Measurements from ENCODE around the gene PGM2. TPM values are rescaled to one million over a fixed set of nuclear protein-coding genes. Genes with fewer than 3 reads are reported as not detected.
"Not testable (repeated sequence)": the region's sequence is repeated elsewhere in the genome, so short reads cannot be mapped to it uniquely, and the experiment has no call there.

Gene PGM2
- total RNA-seq, 1 experiment from 2014 or later = 23.4 TPM

DNA sequence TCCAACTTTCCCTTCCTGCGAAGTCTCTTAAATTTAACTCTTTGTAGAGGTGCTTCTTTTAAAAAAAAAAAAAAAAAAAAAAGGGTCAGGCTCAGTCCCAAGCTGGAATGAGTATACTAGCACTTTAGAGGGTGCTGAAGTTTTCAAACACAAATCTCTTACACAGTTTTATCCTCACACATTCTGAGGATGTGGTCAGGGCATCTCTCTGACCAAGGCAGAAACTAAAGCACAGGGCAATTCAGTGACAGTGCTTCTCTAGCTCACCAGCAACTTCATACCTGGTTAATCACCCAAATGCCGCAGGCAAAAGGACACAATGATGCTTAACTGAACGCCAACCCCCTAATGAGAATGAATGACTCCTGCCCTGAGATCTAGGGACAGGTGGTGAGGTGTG lies 9.8 kb upstream of the PGM2 start:
- DNase-seq (ENCODE audit: low read depth) = no peak

DNA sequence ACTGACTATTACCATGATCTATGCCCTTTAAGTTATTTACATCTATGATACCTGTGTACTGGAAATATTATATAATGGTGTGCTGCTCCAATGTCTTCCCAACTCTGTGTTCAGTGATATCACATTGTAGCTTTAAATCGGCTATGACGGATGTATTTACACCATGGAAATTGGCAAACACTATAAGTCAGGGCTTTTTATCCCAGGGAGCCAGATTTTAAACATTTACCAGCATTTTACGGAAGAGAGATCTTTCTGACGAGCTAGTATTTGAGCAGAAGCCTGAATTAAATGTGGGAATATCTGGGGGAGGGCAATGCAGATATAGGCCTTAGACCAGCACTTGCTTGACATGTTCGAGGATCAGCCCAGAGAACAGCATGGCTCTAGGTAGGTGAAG lies 7.7 kb upstream of the PGM2 start:
- DNase-seq (ENCODE audit: low read depth) = no peak

DNA sequence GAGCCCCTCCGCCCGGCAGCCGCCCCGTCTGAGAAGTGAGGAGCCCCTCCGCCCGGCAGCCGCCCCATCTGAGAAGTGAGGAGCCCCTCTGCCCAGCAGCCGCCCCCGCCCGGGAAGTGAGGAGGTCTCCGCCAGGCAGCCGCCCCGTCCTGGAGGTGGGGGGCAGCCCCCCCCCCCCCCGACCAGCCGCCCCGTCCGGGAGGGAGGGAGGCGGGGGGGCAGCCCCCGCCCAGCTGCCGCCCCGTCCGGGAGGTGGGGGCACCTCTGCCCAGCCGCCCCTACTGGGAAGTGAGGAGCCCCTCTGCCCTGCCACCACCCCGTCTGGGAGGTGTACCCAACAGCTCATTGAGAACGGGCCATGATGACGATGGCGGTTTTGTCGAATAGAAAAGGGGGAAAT lies 6.0 kb upstream of the PGM2 start:
- not testable (repeated sequence) for DNase-seq (ENCODE audit: low read depth)

DNA sequence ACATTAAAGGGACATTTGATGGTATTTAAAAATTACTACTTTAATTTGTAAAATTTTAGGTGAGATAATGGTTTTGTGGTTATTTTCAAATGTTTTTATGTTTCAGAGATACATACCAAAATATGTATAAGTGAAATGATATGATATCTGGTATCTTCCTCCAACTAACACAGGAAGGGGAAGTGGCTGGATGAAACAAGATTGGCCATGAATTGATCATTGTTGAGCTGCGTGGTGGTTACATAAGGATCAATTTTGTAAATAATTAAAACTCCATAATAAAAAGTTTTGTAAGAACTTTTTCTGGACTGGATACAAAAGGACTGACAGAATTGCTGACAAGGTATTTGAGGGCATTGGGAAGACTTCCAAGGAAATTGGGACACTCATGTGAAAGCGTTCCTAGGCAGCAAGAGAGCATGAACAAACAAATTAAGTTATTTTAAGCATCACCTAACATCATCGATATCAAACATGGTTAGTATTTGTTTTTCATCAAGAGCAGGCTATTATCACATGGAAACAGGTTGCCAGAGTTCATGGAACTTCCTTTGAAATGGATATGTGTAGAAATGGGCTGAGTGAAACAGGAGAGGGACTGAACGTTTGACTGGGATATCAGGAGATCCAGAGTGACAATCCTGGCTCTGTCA lies 4.4 kb upstream of the PGM2 start:
- DNase-seq (ENCODE audit: low read depth) = no peak

DNA sequence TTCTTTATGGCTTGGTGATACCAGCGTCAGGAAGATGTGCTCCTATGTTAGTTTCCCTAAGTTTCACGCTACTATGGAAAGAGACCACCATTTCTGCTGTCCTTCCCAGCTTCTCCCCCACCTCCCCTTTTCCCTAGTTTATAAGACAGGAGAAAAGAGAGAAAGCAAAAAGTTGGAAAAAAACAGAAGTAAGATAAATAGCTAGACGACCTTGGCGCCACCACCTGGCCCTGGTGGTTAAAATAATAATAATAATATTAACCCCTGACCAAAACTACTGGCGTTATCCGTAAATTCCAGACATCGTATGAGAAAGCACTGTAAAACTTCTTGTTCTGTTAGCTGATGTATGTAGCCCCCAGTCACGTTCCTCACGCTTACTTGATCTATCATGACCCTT lies 985 bp upstream of the PGM2 start:
- DNase-seq (ENCODE audit: low read depth) = not testable (repeated sequence)

DNA sequence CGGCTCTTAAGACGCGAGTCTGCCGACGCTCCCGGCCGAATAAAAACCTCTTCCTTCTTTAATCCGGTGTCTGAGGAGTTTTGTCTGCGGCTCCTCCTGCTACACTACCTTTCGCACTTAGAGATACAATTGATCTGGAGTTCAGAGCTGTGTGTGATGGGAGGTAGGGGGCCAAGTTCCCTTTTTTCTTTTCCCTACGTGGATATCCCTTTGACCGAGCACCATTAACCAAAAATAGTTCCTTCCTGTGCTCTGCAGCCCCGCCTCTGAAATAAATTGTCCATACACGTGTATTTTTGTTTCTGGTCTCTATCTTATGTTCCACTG lies 555 bp upstream of the PGM2 start:
- DNase-seq (ENCODE audit: low read depth) = no peak

DNA sequence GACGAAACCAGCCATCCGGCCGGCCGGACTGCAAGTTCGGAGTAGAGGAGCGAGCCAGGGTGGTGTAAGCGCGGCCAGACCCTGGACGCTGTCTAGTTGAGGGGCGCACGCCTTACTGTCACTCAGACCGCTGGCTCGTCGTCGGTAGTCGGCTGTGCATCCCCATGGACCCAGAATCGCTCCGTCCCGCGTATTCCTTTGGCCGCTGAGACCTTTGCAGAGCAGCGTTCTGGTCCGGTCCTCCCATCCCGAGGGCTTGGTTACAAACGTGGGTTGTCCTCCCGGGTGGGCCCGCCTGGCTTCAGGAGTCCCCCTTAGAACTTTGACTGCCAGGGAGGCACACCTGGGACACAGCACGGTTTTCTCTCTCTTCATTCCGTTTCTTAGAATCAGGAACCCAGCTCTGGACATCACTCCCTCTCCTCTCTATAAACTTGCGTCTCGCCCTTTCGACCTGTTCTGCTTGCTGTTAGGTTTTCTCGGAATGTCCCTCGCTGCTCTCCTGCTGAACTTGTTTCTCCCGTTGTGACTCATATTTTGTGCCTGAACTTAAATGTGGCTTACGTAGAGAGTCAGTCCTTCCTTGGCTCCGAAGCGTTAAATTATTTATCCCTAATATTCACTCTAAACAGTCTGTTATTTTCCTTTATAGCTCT lies 672 bp downstream of the PGM2 start:
- DNase-seq (ENCODE audit: low read depth) = no peak

DNA sequence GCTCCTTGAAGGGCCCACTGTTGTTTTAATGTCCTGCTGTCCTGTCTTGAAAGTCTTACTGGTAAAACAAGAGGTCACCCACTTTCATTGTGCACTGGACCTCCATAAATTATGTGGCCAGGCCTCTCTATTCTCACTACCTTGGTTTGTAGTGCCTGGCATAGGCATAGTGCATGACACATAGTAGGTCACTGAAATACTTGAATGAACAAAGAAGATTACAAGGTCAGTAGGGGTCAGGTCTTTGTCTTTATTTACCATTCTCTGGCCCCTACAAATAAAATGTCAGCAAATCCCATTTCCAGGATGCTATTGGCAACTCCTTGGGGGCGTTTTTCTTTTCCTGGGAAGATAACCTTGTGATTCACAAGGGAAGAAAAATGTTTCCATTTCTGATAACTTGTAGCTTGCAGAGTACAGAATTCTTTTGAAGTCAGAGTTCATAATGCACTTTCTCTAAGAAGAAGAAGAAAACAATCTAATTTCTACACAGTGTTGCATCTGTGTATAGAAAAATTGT lies 1.4 kb downstream of the PGM2 start:
- no peak for DNase-seq (ENCODE audit: low read depth)

DNA sequence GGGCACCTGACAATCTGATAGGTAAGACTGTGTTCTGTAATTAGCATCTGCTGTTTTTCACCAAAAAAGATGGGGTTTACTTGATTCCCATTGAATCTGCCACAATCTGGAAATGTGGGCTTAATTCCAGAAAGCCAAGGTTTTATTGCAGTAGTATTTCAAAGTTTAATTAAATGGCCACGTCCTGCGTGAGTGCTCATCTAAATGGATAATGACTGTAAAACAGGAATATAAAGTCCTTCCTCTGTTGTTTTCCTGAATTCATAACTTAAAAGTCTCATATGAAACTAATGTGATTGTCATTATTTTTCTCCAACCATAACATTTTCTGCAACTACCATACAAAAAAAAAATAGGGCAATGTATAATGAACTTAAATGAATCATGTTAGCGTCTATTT lies 2.4 kb downstream of the PGM2 start:
- no peak for DNase-seq (ENCODE audit: low read depth)

DNA sequence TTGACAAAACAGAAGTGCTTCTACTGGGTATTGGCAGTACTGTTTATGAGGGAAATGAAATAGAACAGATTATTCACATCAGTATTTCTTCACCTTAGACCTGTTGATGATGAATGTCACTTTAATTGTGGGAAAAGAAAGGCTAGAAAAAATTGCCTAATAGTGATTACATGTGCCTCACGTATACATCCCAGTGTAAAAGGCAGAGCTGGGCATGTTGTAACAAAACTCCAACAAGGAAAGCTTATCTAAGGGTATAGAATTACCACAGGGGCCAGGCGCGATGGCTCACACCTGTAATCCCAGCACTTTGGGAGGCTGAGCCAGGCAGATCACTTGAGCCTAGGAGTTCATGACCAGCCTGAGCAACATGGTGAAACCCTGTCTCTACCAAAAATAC lies 4.2 kb downstream of the PGM2 start:
- DNase-seq (ENCODE audit: low read depth) = no peak

DNA sequence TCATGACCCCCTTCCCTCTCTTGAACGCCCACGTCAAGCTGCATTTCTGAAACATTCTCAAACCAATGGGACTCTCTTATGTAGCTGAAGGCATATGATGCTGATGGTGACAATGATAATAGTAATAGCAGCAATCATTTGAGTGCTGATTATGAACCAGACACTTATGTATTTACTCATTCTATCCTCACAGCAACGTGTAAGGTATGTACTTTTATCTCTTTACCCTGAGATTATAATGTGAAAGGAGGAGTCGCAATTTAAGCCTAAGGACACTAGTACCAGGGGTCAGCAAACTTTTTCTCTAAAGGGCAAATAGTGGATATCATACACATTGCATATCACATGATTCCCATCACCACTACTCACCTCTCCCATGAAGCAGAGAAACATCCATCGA lies 8.5 kb downstream of the PGM2 start:
- no peak for DNase-seq (ENCODE audit: low read depth)

DNA sequence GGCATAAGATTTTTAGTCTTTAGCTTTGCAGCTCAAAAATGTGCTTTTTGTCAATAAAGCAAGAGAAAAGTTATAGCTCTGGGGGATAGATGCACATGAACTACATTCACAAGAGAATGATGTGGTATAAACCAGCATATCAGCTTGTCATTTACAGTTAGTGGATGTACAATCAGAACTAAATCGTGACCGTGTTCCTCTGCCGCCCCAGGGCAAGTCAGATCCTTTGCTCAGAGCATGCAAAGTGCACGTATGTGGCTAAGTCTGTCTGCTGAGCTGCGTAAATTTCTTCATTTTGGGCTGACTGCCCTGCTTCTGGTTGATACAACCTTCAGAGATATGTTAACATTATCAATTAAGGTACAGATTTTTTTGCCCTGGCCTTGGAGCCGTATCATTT lies 9.3 kb downstream of the PGM2 start:
- DNase-seq (ENCODE audit: low read depth) = no peak

DNA sequence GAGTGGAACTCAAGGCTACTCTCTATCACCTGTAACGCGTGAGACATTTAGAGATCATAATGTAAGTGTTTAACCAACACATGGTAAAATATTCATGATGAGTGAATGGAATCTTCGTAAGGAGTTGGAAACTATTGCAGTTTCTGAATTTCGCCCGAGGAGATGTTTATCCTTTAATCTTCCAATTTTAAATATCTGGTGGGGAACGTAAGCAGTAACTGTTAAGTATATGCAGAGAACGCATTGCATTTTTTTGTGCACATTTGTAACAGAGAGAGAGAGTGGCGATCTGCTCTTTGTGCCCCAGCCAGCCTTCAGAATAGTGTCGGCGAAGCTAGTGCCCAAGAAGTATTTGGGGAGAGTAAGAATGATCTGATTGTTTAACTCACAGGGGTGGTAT lies 9.8 kb downstream of the PGM2 start:
- DNase-seq (ENCODE audit: low read depth) = no peak

DNA sequence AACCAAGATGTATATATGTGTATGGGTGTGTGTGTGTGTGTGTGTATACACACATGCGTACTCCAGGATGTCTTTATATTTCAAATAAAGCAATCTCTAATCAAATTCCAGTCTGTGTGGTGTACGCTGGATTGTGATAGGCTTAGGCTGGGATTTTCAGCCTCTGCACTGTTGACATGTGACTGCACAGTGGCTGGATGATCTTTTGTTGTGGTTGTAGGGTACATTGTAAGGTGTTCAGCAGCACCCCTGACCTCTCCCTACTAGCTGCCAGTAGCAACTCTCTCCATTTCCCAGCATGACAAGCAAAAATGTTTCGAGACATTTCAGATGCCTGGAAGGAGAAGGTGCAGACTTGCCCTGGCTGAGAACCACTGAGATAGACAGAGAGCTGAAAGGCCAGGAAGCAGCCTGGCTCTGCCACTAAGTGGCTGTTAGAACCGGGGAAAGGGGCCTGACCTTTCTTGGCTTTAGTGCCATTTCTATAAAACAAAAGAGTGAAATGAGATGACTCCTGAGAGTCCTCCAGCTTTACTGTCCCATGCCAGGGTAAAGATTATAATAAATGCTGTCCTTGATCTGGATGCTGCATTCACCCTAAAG lies 10.5 kb downstream of the PGM2 start:
- no peak for DNase-seq (ENCODE audit: low read depth)

DNA sequence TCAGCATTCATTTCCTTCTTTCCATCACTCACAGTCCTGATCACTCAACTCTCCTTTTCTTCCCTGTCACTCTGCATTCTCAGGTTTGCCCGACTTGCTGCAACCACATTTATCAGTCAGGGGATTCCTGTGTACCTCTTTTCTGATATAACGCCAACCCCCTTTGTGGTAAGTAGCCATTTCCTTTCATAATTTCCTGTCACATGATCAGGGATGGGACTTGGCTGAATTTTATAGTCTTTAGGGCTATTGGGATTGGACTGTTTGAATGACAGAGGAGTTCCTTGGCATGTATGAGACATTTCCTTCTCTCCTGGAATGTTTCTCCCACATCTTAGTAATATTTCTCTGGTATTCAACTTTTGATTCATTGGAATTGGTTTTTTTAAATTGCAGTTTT lies 11.0 kb downstream of the PGM2 start:
- peak; percentile 36 for DNase-seq (ENCODE audit: low read depth)

DNA sequence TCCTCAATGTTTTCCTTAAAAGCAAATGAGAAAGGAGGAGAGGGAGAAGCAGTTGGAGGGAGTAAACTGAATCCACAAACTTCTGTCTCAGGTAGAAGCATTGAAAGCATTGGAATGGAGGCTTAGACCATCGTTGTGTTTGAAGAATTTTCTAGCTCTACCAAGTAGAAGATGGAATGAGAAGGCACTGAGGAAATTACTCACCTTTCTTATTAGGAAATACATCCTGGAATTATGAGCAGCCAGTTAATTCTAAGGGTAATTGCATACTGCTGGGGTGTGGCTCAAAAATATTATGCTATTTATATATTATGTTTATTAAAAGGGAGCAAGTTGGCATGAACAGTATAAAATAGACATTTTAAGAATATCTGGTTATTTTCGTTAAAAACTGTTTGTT lies 12.9 kb downstream of the PGM2 start:
- no peak for DNase-seq (ENCODE audit: low read depth)

DNA sequence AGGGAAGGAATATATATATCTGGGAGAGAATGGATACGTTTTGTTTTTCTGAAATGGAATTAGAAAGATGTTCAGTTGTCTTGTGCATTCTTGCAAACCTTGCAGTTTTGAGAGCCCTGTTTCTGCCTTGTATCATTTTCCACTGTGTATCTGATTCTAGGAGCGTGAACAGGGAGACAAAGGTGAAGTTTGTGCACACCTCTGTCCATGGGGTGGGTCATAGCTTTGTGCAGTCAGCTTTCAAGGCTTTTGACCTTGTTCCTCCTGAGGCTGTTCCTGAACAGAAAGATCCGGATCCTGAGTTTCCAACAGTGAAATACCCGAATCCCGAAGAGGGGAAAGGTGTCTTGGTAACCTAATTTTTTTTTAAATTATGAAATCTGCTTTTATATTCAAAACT lies 17.7 kb downstream of the PGM2 start:
- no peak for DNase-seq (ENCODE audit: low read depth)

DNA sequence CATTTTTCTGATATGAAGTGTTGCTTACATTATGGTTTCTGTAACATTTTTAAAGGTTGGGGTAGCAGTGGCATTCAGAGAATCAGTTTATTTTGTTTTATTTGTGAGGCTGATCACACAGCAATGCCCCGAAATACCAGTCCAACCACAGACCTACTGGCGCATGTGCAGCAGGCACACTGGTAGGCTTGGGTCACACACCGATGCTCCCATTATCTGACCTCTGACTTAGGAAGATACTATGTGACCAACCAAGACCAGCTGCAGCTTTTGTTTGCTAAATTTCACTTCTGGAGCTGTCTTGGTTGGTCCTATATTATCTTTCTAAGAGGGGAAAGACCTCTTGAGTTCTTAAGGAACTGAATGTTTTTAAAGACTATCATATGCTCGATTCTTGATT lies 18.7 kb downstream of the PGM2 start:
- no peak for DNase-seq (ENCODE audit: low read depth)

DNA sequence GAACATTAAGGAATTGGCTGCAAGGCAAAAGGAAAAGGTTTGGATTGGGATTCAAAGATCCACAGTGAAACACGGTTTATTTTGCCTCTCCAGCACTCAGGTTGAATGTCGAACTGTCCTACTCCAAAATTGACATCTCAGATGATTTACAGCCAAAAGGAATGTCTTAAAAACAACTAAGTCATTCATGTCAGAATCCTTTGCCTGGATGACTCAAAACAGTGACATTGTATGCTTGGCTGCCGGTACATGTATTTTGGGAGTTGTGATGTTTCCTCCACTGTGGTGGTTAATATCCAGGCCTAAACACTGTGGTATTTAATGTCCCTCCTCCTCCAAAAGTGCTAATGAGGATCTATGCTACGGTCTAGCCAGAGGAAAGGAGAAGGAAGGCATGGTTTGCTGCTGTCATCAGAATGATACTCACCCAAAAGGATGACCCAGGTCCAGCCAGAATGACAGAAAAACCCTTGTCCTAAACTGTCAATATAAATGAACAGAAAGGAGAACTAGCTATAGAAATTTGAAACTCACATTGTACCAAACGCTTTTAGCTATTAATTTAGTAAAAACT lies 20.9 kb downstream of the PGM2 start:
- DNase-seq (ENCODE audit: low read depth) = no peak

DNA sequence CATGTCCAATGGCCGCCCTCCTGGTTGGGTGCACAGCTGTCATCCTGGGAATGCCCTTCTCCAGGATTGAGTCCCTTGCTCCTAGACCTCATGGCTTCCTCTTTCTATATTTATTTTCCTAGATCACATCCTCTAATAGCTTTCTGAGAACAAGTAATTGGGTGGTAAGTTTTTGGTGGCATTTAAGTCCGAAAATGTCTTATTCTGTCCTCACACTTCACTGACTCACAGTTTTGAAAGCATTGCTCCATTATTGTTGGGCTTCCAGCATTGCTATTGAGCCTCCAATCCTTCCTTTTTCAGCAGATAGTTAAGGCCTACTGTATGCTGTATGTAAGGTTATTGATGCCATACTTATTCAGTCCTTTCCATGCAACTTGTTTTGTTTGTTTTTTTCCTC lies 25.9 kb downstream of the PGM2 start:
- DNase-seq (ENCODE audit: low read depth) = no peak

DNA sequence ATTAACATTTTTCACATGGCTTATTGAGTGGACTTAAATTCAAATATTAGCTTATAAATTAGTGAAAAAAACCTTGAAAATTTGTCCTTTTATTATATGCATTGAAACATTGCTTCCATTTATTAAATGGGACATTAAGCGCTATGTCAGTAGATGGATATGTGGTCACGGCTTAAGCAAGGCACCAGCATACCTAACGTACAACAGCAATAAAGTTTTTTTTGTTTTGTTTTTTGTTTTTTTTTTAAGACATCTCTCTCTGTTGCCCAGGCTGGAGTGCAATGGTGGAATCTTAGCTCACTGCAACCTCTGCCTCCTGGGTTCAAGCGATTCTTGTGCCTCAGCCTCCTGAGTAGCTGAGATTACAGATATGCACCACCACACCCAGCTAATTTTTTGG lies 31.6 kb downstream of the PGM2 start:
- DNase-seq (ENCODE audit: low read depth) = no peak

DNA sequence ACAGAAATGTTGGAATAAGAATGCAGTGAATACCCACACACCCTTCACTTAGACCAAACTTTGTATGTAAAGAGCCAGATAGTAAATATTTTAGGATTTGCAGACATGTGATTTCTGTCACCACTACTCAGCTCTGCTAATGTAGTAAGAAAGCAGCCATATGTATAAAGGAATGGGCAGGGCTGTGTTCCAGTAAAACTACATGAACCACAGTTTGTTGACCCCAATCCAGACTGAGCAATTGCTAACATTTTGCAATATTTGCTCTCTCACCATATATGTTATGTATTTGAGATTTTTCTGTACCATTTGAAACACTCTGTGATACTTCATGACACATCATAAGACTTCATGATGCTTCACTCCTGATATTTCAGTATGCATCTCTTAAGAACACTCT lies 32.4 kb downstream of the PGM2 start:
- no peak for DNase-seq (ENCODE audit: low read depth)

DNA sequence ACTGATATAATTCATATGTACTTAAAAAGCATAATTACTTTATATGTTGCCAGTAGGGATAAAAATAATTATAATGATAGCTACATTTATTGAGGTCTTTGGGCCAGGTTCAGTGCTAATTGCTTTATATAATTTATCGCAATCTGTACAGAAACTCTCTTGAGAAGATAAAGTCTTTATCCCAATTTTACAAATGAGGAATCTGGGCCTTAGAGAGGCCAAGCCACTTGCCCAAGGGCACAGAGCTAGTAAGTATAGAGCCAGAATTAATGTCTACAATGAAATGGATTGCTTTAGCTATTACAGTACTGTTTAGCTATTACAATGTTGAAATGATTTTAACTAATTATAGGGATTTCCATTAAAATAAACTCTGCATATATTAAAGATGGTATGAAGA lies 33.8 kb downstream of the PGM2 start:
- DNase-seq (ENCODE audit: low read depth) = no peak

Data from LHCN-M2 (cell line).